K562 (cell line): ENCODE measurements around the gene GPC1. TPM values are rescaled to one million over a fixed set of nuclear protein-coding genes. Genes with fewer than 3 reads are reported as not detected.

Experiments used
- ATAC-seq: fragments of 200-7000 bp; cut with Tn5 transposase; 3 replicates; pipeline ENCODE4 v1.9.1; 2020; ENCODE audit warnings: moderate library complexity
- BruUV-seq: library from RNA; stranded (reverse); fragments of 400-500 nt; replicated peaks from 2 replicates; lab custom pipeline; 2021; lab: Mats Ljungman, UMichigan
- CTCF ChIA-PET: fragments of 300-600 bp; formaldehyde crosslinking; extraction: SDS; loops from one replicate; lab custom pipeline; 2021; ENCODE audit warnings: low intra/inter-chr PET ratio; lab: Yijun Ruan, JAX
- POLR2A ChIA-PET: fragments of 300-600, 350-650 bp; sonication (Branson Sonifier 250); formaldehyde crosslinking; extraction: SDS; loops from one replicate; lab custom pipeline; 2021; ENCODE audit warnings: antibody characterized with exemption, inconsistent platforms; lab: Yijun Ruan, JAX
- DNase-seq, 4 experiments: peaks; one replicate each; pipeline versions ENCODE4 v3.0.0 to v3.0.0-alpha.2; 2011 to 2018; ENCODE audit warnings: low spot score in 3 of 4, mixed read lengths in 3 of 4; ENCODE audit errors: extremely low read depth in 1 of 4
- FAIRE-seq: peaks from 2 replicates; lab custom pipeline; 2011; peaks lifted over from hg19 to GRCh38; lab: Jason Lieb, UNC
- H2AFZ ChIP-seq: 2 replicates; pipeline ENCODE4 v1.6.0; 2011; ENCODE audit warnings: low read depth, low read length, control low read depth, inconsistent platforms
- H3K27ac ChIP-seq: fragments of 200-600 bp; 3 replicates; pipeline ENCODE4 v1.8.0; 2011; ENCODE audit warnings: low read depth, mild to moderate bottlenecking, control low read depth, inconsistent platforms, low read length, moderate library complexity, mixed read lengths; ENCODE audit errors: extremely low read depth
- H3K27me3 ChIP-seq, 2 experiments: fragments of 300-600 bp in 1 of 2; 2 replicates in 1 of 2; 3 replicates in 1 of 2; pipeline versions ENCODE4 v1.6.0 to v1.8.0; 2011; ENCODE audit warnings: inconsistent platforms in 2 of 2, low read length in 2 of 2, mild to moderate bottlenecking in 1 of 2, mixed read lengths in 1 of 2, moderate library complexity in 1 of 2; ENCODE audit not compliant: control insufficient read depth in 2 of 2, insufficient read depth in 2 of 2
- H3K36me3 ChIP-seq: fragments of 300-600 bp; 3 replicates; pipeline ENCODE4 v1.8.0; 2011; ENCODE audit warnings: mild to moderate bottlenecking, low read length, inconsistent platforms; ENCODE audit not compliant: control insufficient read depth, insufficient read depth
- H3K4me1 ChIP-seq, 2 experiments: fragments of 200-600 bp in 1 of 2; replicated peaks in 1 of 2; 2 replicates in 1 of 2; 3 replicates in 1 of 2; pipeline versions ENCODE4 v1.5.1 to v1.8.0; 2011; ENCODE audit warnings: inconsistent platforms in 2 of 2, low read length in 2 of 2, mild to moderate bottlenecking in 1 of 2, mixed read lengths in 1 of 2, moderate library complexity in 1 of 2; ENCODE audit not compliant: control insufficient read depth in 2 of 2, insufficient read depth in 2 of 2
- H3K4me2 ChIP-seq: 2 replicates; pipeline ENCODE4 v1.6.1; 2011; ENCODE audit warnings: low read length, control low read depth, inconsistent platforms, mixed read lengths; ENCODE audit not compliant: insufficient read depth
- H3K4me3 ChIP-seq: fragments of 200-600 bp; sonication (generic), shearing (Covaris generic); 2 replicates; pipeline ENCODE4 v1.5.1; 2016; ENCODE audit warnings: control low read depth, inconsistent platforms
- H3K79me2 ChIP-seq: fragments of 200-600 bp; 3 replicates; pipeline ENCODE4 v1.8.0; 2011; ENCODE audit warnings: low read length, inconsistent platforms; ENCODE audit not compliant: control insufficient read depth, insufficient read depth
- H3K9ac ChIP-seq, 2 experiments: 2 replicates each; pipeline versions ENCODE4 v1.6.0 to v1.6.1; 2011; ENCODE audit warnings: low read depth in 2 of 2, low read length in 2 of 2, control low read depth in 1 of 2, inconsistent platforms in 1 of 2, mild to moderate bottlenecking in 1 of 2, mixed read lengths in 1 of 2; ENCODE audit not compliant: insufficient read depth in 1 of 2
- H3K9me1 ChIP-seq: one replicate; pipeline ENCODE4 v1.6.0; 2011; ENCODE audit warnings: inconsistent platforms, mild to moderate bottlenecking, low read length, moderate library complexity; ENCODE audit not compliant: control insufficient read depth, insufficient read depth
- H3K9me3 ChIP-seq: replicated peaks from 2 replicates; pipeline ENCODE4 v1.5.1; 2011; ENCODE audit warnings: low read depth, low read length, inconsistent platforms; ENCODE audit not compliant: control insufficient read depth, insufficient read depth
- H4K20me1 ChIP-seq: replicated peaks from 2 replicates; pipeline ENCODE4 v1.6.1; 2011; ENCODE audit warnings: low read length, inconsistent platforms, mixed read lengths; ENCODE audit not compliant: control insufficient read depth, insufficient read depth
- ELF2 ChIP-seq: fragments of 250-450 bp; sonication (Bioruptor Pico); IDR thresholded peaks from 2 replicates; pipeline ENCODE4 v1.5.0; 2021; ENCODE audit warnings: mild to moderate bottlenecking
- HDAC2 ChIP-seq: fragments of 450-650 bp; IDR thresholded peaks from 2 replicates; pipeline ENCODE4 v1.6.1; 2016; ENCODE audit warnings: mild to moderate bottlenecking
- MXD1 ChIP-seq: fragments of 250-450 bp; sonication (Bioruptor Pico); IDR thresholded peaks from 2 replicates; pipeline ENCODE4 v1.8.0; 2021; ENCODE audit warnings: borderline replicate concordance, mild to moderate bottlenecking, moderate library complexity; ENCODE audit not compliant: poor library complexity, severe bottlenecking
- PHF8 ChIP-seq: fragments of 200-600 bp; sonication (generic); IDR thresholded peaks from 2 replicates; pipeline ENCODE4 v1.6.1; 2012; ENCODE audit warnings: mixed run types, mild to moderate bottlenecking, inconsistent platforms, low read length, moderate library complexity, borderline replicate concordance
- SMARCA4 ChIP-seq: fragments of 450-650 bp; IDR thresholded peaks from 2 replicates; pipeline ENCODE4 v1.6.1; 2016
- ZNF316 ChIP-seq: fragments of 450-650 bp; IDR thresholded peaks from 2 replicates; pipeline ENCODE4 v1.6.1; 2016
- WGBS: fragments of 100-300 bp; shearing (Covaris generic); methylation state at CpG from one replicate; pipeline ENCODE4 v1.1.6; 2016; ENCODE audit warnings: low coverage, mixed read lengths; ENCODE audit not compliant: insufficient coverage; ENCODE audit errors: missing lambda C conversion rate; 5-methylcytosine and 5-hydroxymethylcytosine counted together
- in situ Hi-C: fragments of 300-500 bp; cut with MboI; formaldehyde crosslinking; loops from 4 replicates; pipeline ENCODE4 v1.15.0; 2018; ENCODE audit warnings: inconsistent platforms, mixed read lengths
- intact Hi-C: fragments of 100-400 bp; cut with micrococcal nuclease; formaldehyde crosslinking; loops from 2 replicates; pipeline ENCODE4 v1.14.2; 2022
- polyA plus RNA-seq, 8 experiments: library from polyadenylated mRNA; depleted of rRNA in 4 of 8; stranded (reverse) in 5 of 8; unstranded in 3 of 8; fragments of >200 nt; fragmentation: Nextera tagmentation in 2 of 8; fragmentation: Illumina TruSeq in 1 of 8; extraction: Ambion mirVana in 2 of 8; extraction: Trizol in 1 of 8; gene quantifications; 2 replicates each; pipeline versions ENCODE4 v1.2.1 to v1.2.3, GENCODE V29; 2011 to 2014; ENCODE audit warnings: inconsistent platforms in 1 of 8, missing spikeins in 1 of 8
- total RNA-seq, 7 experiments: library from RNA; depleted of rRNA in 6 of 7; stranded (reverse); fragments of >200 nt in 6 of 7; fragmentation: Illumina TruSeq in 2 of 7; extraction: Trizol in 2 of 7; gene quantifications; 2 replicates each; pipeline versions ENCODE4 v1.2.1 to v1.2.3, GENCODE V29; 2011 to 2021; ENCODE audit warnings: low replicate concordance in 1 of 7

GPC1 gene
- total and polyA plus RNA-seq, 9 of the 15 experiments (the other 6 are each of a cell fraction or from before 2014, with no cell fraction given): 0.07 to 0.82 (median 0.14) TPM; not detected in 3

- TF ChIP-seq MXD1 (CRISPR knock-in tag) (no peak), HDAC2 (no peak), PHF8 (no peak), ZNF316 (no peak), SMARCA4 (no peak), ELF2 (CRISPR knock-in tag) (no peak)
- H3K9me3 ChIP-seq: no peaks in the 10 kb centered on the region
- FAIRE-seq: no peak
- H3K4me3 ChIP-seq: no peak overlapping the region
- BruUV-seq: no TSS peak
- H3K9ac ChIP-seq: no peak overlapping the region
- H2AFZ ChIP-seq: no peak overlapping the region
- in situ Hi-C loops (no loop called here), intact Hi-C loops (no loop called here)
- no peaks in the 10 kb centered on the region for H4K20me1 ChIP-seq
- no peak overlapping the region for H3K4me2 ChIP-seq
- H3K27me3 ChIP-seq: peaks cover 0 to 12% of the 10 kb centered on the region in 2 experiments; a peak in 2 of 5 replicates
- DNase-seq: no peak
- ChIA-PET POLR2A (no interaction called here), CTCF (no interaction called here)
- no peak overlapping the region for H3K27ac ChIP-seq
- 0% methylated on average over 2 of the region's 2 CpGs for WGBS
- H3K4me1 ChIP-seq: no peaks in the 10 kb centered on the region
- no peaks in the 10 kb centered on the region for H3K9me1 ChIP-seq
- no peak for ATAC-seq
- H3K79me2 ChIP-seq: no peaks in the 10 kb centered on the region
- no peaks in the 10 kb centered on the region for H3K36me3 ChIP-seq
Observed at GRCh38 chr2:240419723-240420122, 15.7 kb upstream of the GPC1 start.
